ENCODE results near the gene ITPRIP.

DNA sequence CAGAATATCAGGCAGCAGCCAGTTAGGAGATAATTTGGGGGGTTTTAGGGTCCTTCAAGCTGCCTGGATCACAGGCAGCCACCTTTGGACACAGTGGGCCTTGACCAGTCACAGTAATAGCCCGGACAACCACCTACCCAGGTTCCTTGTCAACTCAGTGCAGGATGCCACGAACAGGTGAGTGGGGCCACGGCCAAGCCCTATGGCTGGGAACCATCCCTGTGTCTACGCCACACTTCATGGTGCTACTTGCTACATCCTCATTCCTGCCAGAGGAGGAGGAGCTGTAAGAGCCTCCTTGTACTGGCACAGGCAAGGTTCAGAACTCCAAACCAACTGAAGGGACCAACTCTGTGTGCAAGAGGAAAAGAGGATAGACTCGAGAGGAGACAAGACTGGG, 19.9 kb downstream of the ITPRIP start:
- TF ChIP-seq POLR2A (IDR thresholded peaks at IDR 0.05), result no peak
- TF ChIP-seq CTCF (IDR thresholded peaks at IDR 0.05), result no peak

Measured in lower leg skin (tissue), 3 donors.